GM23248 (cell line): ENCODE results near the gene ADGRL2. TPM values are rescaled to one million over a fixed set of nuclear protein-coding genes. Genes with fewer than 3 reads are reported as not detected.

Experiments used
- DNase-seq: peaks from one replicate; pipeline ENCODE4 v3.0.0-alpha.2; 2015
- H2AFZ ChIP-seq: fragments of 200-600 bp; sonication (generic); 2 replicates; pipeline ENCODE4 v1.6.1; 2016; ENCODE audit warnings: antibody characterized with exemption
- H3F3A ChIP-seq: fragments of 200-600 bp; sonication (generic); 2 replicates; pipeline ENCODE4 v1.6.1; 2016; ENCODE audit warnings: mild to moderate bottlenecking, antibody characterized with exemption, mixed run types; ENCODE audit not compliant: insufficient read depth
- H3K27ac ChIP-seq: fragments of 200-600 bp; sonication (generic); 2 replicates; pipeline ENCODE4 v1.5.1; 2016; ENCODE audit warnings: mild to moderate bottlenecking
- H3K27me3 ChIP-seq: fragments of 200-600 bp; sonication (generic); replicated peaks from 2 replicates; pipeline ENCODE4 v1.6.1; 2016; ENCODE audit warnings: mild to moderate bottlenecking; ENCODE audit not compliant: insufficient read depth
- H3K36me3 ChIP-seq: fragments of 200-600 bp; sonication (generic); 2 replicates; pipeline ENCODE4 v1.6.1; 2016; ENCODE audit warnings: low read depth, mild to moderate bottlenecking
- H3K4me1 ChIP-seq: fragments of 200-600 bp; sonication (generic); 2 replicates; pipeline ENCODE4 v1.6.1; 2016; ENCODE audit warnings: mild to moderate bottlenecking; ENCODE audit not compliant: insufficient read depth
- H3K4me2 ChIP-seq: fragments of 200-600 bp; sonication (generic); one replicate; pipeline ENCODE4 v1.6.1; 2016; ENCODE audit warnings: mild to moderate bottlenecking; ENCODE audit not compliant: unreplicated experiment
- H3K4me3 ChIP-seq: fragments of 200-600 bp; sonication (generic); 2 replicates; pipeline ENCODE4 v1.5.1; 2016; ENCODE audit warnings: mild to moderate bottlenecking
- H3K79me2 ChIP-seq: fragments of 200-600 bp; sonication (generic); 2 replicates; pipeline ENCODE4 v1.6.1; 2016; ENCODE audit warnings: mild to moderate bottlenecking; ENCODE audit not compliant: insufficient read depth
- H3K9ac ChIP-seq: fragments of 200-600 bp; sonication (generic); 2 replicates; pipeline ENCODE4 v1.6.1; 2016; ENCODE audit warnings: mild to moderate bottlenecking
- H3K9me2 ChIP-seq: fragments of 200-600 bp; sonication (generic); 2 replicates; pipeline ENCODE4 v1.6.1; 2016; ENCODE audit warnings: mixed run types, mild to moderate bottlenecking, moderate library complexity; ENCODE audit not compliant: insufficient read depth
- H3K9me3 ChIP-seq: fragments of 200-600 bp; sonication (generic); one replicate; pipeline ENCODE4 v1.6.1; 2017; ENCODE audit warnings: low read depth
- H4K20me1 ChIP-seq: fragments of 200-600 bp; sonication (generic); 2 replicates; pipeline ENCODE4 v1.6.0; 2016; ENCODE audit not compliant: insufficient read depth
- EZH2 ChIP-seq: fragments of 200-600 bp; sonication (generic); IDR thresholded peaks from 2 replicates; pipeline ENCODE4 v1.6.1; 2018; ENCODE audit warnings: antibody characterized with exemption, mild to moderate bottlenecking; ENCODE audit not compliant: insufficient read depth, poor library complexity, severe bottlenecking
- EZH2phosphoT487 ChIP-seq: fragments of 200-600 bp; sonication (generic); IDR thresholded peaks from 2 replicates; pipeline ENCODE4 v1.6.1; 2018; ENCODE audit warnings: antibody characterized with exemption, moderate library complexity, mild to moderate bottlenecking, low read depth; ENCODE audit not compliant: insufficient read depth
- WGBS, 2 experiments: methylation state at CpG; one replicate each; pipeline ENCODE4 v1.1.6; 2015 to 2017; ENCODE audit warnings: low lambda C conversion rate in 2 of 2, low coverage in 1 of 2; ENCODE audit errors: missing lambda C conversion rate in 2 of 2; 5-methylcytosine and 5-hydroxymethylcytosine counted together
- in situ Hi-C: fragments of 300-500 bp; cut with MboI; formaldehyde crosslinking; loops from 2 replicates; pipeline ENCODE4 v1.15.0; 2020
- polyA plus RNA-seq: library from polyadenylated mRNA; unstranded; fragments of >200 nt; fragmentation: Nextera tagmentation; extraction: Ambion mirVana; gene quantifications from 2 replicates; pipeline ENCODE4 v1.2.1, GENCODE V29; 2016
- total RNA-seq: library from RNA; depleted of rRNA; stranded (reverse); fragments of >200 nt; shearing (Covaris generic); gene quantifications from 2 replicates; pipeline ENCODE4 v1.2.3, GENCODE V29; 2014

The ADGRL2 gene
- total and polyA plus RNA-seq, 2 experiments from 2014 or later: 12.3 to 41.6 TPM

- H3K4me1 ChIP-seq: peaks cover 10% of the 10 kb centered on the region
- H3F3A ChIP-seq: no peaks in the 10 kb centered on the region
- no peak overlapping the region for H3K27ac ChIP-seq
- H3K9ac ChIP-seq: no peak overlapping the region
- in situ Hi-C loops: no loop called here
- peaks cover 53% of the 10 kb centered on the region for H3K79me2 ChIP-seq
- H3K4me2 ChIP-seq: no peak overlapping the region
- H3K27me3 ChIP-seq: no peaks in the 10 kb centered on the region
- no peaks in the 10 kb centered on the region for H3K36me3 ChIP-seq
- no peaks in the 10 kb centered on the region for H3K9me2 ChIP-seq
- H3K9me3 ChIP-seq: no peaks in the 10 kb centered on the region
- DNase-seq: no peak
- no peak overlapping the region for H3K4me3 ChIP-seq
- H4K20me1 ChIP-seq: 0 out of 2 replicates have a peak, but pooled peaks cover under 1% of the 10 kb centered on the region
- 94 to 97% methylated on average over 1 of the region's 1 CpG for WGBS, 2 experiments
- no peak overlapping the region for H2AFZ ChIP-seq
- TF ChIP-seq EZH2 (no peak), EZH2phosphoT487 (no peak)
These were observed 27.2 kb downstream of the ADGRL2 start for GRCh38 chr1:81827942-81828341.

- Histone ChIP-seq H3K79me2 (peaks cover 70% of the 10 kb centered on the region), H3K4me2 (peak overlapping the region; percentile 10), H3K27ac (peak overlapping the region; percentile 12; the same call in 1 of the 2 replicates), H3F3A (0 out of 2 replicates have a peak, but pooled peaks cover 3% of the 10 kb centered on the region), H4K20me1 (0 out of 2 replicates have a peak, but pooled peaks cover 7% of the 10 kb centered on the region), H3K9ac (no peak overlapping the region), H3K27me3 (no peaks in the 10 kb centered on the region), H2AFZ (0 out of 2 replicates have a peak overlapping the region, but pooled peaks have one; percentile 16), H3K9me2 (no peaks in the 10 kb centered on the region), H3K9me3 (no peaks in the 10 kb centered on the region), H3K4me3 (no peak overlapping the region), H3K4me1 (peaks cover 35% of the 10 kb centered on the region), H3K36me3 (no peaks in the 10 kb centered on the region)
- 3 to 13% methylated on average over 1 of the region's 1 CpG for WGBS, 2 experiments
- TF ChIP-seq EZH2phosphoT487 (no peak), EZH2 (no peak)
- DNase-seq: peak; percentile 74
- in situ Hi-C loops: no loop called here
These were observed 31.8 kb downstream of the ADGRL2 start for GRCh38 chr1:81832573-81832972.

- 78 to 79% methylated on average over 4 of the region's 4 CpGs for WGBS, 2 experiments
- Histone ChIP-seq H3K27ac (no peak overlapping the region), H3K4me2 (no peak overlapping the region), H2AFZ (no peak overlapping the region), H3K9me3 (no peaks in the 10 kb centered on the region), H3K27me3 (no peaks in the 10 kb centered on the region), H3K79me2 (peaks cover 65% of the 10 kb centered on the region), H3K4me3 (no peak overlapping the region), H3K9me2 (no peaks in the 10 kb centered on the region), H3K36me3 (no peaks in the 10 kb centered on the region), H4K20me1 (0 out of 2 replicates have a peak, but pooled peaks cover 7% of the 10 kb centered on the region), H3K4me1 (peaks cover 35% of the 10 kb centered on the region), H3K9ac (no peak overlapping the region), H3F3A (0 out of 2 replicates have a peak, but pooled peaks cover 3% of the 10 kb centered on the region)
- no peak for DNase-seq
- TF ChIP-seq EZH2 (no peak), EZH2phosphoT487 (no peak)
- in situ Hi-C loops: no loop called here
These were observed 33.0 kb downstream of the ADGRL2 start for GRCh38 chr1:81833722-81834121.

- Histone ChIP-seq H2AFZ (no peak overlapping the region), H3K79me2 (peaks cover 65% of the 10 kb centered on the region), H3K27me3 (no peaks in the 10 kb centered on the region), H3F3A (0 out of 2 replicates have a peak, but pooled peaks cover 3% of the 10 kb centered on the region), H3K4me1 (peaks cover 35% of the 10 kb centered on the region), H3K27ac (no peak overlapping the region), H3K9ac (no peak overlapping the region), H3K36me3 (no peaks in the 10 kb centered on the region), H3K4me3 (no peak overlapping the region), H3K4me2 (peak overlapping the region; percentile 3), H4K20me1 (0 out of 2 replicates have a peak, but pooled peaks cover 7% of the 10 kb centered on the region), H3K9me3 (no peaks in the 10 kb centered on the region), H3K9me2 (no peaks in the 10 kb centered on the region)
- TF ChIP-seq EZH2: no peak
- TF ChIP-seq EZH2phosphoT487: no peak
- in situ Hi-C loops: no loop called here
- 49 to 55% methylated on average over 2 of the region's 2 CpGs for WGBS, 2 experiments
- DNase-seq: no peak
These were observed 33.5 kb downstream of the ADGRL2 start for GRCh38 chr1:81834268-81834667.
